BE2C (cell line): ENCODE results near the gene NR2C2AP.
"Not testable (repeated sequence)": the region's sequence is repeated elsewhere in the genome, so short reads cannot be mapped to it uniquely, and the experiment has no call there.

Experiments used
- DNase-seq: peaks from one replicate; pipeline ENCODE4 v3.0.0-alpha.2; 2020
- H3K27me3 ChIP-seq: fragments of 250-450 bp; sonication (Bioruptor Pico); 2 replicates; pipeline ENCODE4 v1.5.1; 2020; ENCODE audit warnings: mild to moderate bottlenecking
- H3K36me3 ChIP-seq: fragments of 250-450 bp; sonication (Bioruptor Pico); 2 replicates; pipeline ENCODE4 v1.5.1; 2020; ENCODE audit warnings: mild to moderate bottlenecking
- H3K4me1 ChIP-seq: fragments of 250-450 bp; sonication (Bioruptor Pico); 2 replicates; pipeline ENCODE4 v1.5.1; 2020
- H3K4me3 ChIP-seq: 2 replicates; pipeline ENCODE4 v1.5.1; 2011; ENCODE audit warnings: low read depth, low read length
- H3K9me3 ChIP-seq: fragments of 250-450 bp; sonication (Bioruptor Pico); 2 replicates; pipeline ENCODE4 v1.5.1; 2020
- TF ChIP-seq, protein P1 (sequence below): IDR thresholded peaks from 2 replicates; pipeline ENCODE4 v1.5.1; 2012; ENCODE audit warnings: mild to moderate bottlenecking, low read depth, low read length

NR2C2AP gene

DNA sequence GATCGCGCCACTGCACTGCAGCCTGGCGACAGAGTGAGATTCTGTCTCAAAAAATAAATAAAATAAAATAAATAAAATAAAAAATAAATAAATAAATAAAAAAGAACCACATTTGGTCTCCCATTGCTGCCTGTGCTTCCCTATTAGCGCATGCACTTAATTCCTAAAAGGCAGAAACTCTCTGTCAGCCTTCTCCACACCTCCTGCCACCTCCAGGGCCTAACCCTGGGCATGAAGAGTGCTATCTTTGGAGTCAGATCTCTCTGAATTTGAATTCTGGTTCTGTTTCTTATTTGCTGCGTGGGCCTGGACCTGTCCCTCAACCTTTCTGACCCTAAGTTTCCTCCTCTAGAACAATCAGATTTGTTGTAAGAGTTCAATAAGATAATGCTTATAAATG, 19.8 kb upstream of the NR2C2AP start:
- TF ChIP-seq, protein P1, sequence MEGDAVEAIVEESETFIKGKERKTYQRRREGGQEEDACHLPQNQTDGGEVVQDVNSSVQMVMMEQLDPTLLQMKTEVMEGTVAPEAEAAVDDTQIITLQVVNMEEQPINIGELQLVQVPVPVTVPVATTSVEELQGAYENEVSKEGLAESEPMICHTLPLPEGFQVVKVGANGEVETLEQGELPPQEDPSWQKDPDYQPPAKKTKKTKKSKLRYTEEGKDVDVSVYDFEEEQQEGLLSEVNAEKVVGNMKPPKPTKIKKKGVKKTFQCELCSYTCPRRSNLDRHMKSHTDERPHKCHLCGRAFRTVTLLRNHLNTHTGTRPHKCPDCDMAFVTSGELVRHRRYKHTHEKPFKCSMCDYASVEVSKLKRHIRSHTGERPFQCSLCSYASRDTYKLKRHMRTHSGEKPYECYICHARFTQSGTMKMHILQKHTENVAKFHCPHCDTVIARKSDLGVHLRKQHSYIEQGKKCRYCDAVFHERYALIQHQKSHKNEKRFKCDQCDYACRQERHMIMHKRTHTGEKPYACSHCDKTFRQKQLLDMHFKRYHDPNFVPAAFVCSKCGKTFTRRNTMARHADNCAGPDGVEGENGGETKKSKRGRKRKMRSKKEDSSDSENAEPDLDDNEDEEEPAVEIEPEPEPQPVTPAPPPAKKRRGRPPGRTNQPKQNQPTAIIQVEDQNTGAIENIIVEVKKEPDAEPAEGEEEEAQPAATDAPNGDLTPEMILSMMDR, result no peak
- no peak overlapping the region for H3K4me3 ChIP-seq
- H3K36me3 ChIP-seq, result no peaks in the 10 kb centered on the region
- H3K9me3 ChIP-seq, result no peaks in the 10 kb centered on the region
- H3K4me1 ChIP-seq, result no peaks in the 10 kb centered on the region
- no peak for DNase-seq
- H3K27me3 ChIP-seq, result no peaks in the 10 kb centered on the region

DNA sequence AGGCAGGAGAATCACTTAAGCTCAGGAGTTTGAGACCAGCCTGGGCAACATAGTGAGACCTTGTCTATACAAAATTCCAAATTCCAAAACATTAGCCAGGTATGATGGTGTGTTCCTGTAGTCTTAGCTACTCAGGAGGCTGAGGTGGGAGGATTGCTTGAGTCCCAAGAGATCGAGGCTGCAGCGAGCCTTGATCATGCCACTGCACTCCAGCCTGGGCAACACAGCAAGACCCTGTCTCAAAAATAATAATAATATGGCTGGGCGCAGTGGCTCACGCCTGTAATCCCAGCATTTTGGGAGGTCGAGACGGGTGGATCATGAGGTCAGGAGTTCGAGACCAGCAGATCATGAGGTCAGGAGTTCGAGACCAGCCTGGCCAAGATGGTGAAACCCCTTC, 17.8 kb upstream of the NR2C2AP start:
- DNase-seq, H3K9me3 ChIP-seq, H3K4me1 ChIP-seq, H3K27me3 ChIP-seq, H3K36me3 ChIP-seq, H3K4me3 ChIP-seq: not testable (repeated sequence)

DNA sequence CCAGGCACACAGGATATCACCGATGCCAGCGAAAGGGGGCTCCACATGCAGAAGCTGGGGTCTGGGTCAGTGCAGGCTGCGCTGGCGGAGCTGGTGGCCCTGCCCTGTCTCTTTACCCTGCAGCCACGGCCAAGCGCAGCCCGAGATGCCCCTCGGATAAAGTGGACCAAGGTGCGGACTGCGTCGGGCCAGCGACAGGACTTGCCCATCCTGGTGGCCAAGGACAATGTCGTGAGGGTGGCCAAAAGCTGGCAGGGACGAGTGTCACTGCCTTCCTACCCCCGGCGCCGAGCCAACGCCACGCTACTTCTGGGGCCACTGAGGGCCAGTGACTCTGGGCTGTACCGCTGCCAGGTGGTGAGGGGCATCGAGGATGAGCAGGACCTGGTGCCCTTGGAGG, 15.7 kb upstream of the NR2C2AP start:
- H3K36me3 ChIP-seq, result no peaks in the 10 kb centered on the region
- no peak overlapping the region for H3K4me3 ChIP-seq
- peaks cover 3% of the 10 kb centered on the region for H3K27me3 ChIP-seq
- TF ChIP-seq, protein P1, result no peak
- no peaks in the 10 kb centered on the region; the same call in 1 of the 2 replicates for H3K9me3 ChIP-seq
- no peak for DNase-seq
- no peaks in the 10 kb centered on the region for H3K4me1 ChIP-seq

DNA sequence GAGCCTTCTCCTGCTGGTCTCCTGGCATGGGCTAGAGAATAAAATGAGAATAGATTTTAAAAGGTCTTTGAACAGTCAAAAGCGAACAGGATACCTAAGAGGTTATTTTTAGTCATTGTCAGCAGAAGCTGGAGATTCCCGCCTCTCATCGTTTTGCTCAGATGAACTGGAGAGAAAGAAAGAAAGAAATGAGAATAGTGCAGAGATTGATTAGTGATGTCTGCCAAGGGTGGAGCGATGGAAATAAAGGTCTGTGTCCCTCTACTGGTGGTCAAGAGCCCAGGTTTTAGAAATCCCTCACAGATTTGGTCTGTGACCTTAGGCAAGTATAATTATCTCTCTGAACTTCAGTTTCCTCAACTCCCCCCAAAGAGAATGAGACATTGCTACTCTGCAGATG, 13.9 kb upstream of the NR2C2AP start:
- H3K4me3 ChIP-seq, result no peak overlapping the region
- DNase-seq, result no peak
- peaks cover 19% of the 10 kb centered on the region for H3K27me3 ChIP-seq

DNA sequence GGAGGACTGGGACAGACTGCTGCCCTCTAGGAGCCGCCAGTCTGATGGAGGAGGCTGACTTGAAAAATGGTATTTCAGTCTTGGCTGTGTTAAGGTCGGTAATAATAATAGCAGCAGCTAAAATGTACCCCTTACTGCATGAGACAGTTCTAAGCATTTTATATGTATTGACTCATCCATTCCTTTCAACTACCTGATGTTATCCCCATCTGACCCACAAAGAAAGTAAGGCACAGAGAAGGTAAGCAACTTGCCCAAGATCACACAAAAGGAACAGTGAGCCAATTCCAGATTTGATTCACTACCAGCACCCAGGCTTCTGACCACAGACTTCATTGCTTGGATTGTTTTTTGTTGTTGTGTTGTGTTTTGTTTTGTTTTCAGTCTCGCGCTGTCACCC, 12.6 kb upstream of the NR2C2AP start:
- Histone ChIP-seq H3K27me3 (peaks cover 29% of the 10 kb centered on the region), H3K9me3 (no peaks in the 10 kb centered on the region; the same call in 1 of the 2 replicates), H3K4me3 (no peak overlapping the region), H3K36me3 (no peaks in the 10 kb centered on the region), H3K4me1 (no peaks in the 10 kb centered on the region)
- no peak for DNase-seq
- TF ChIP-seq, protein P1, result no peak

More for the DNA sequence above, 13.9 kb upstream of the NR2C2AP start:
- Histone ChIP-seq H3K36me3 (no peaks in the 10 kb centered on the region), H3K4me1 (no peaks in the 10 kb centered on the region), H3K9me3 (no peaks in the 10 kb centered on the region; the same call in 1 of the 2 replicates)
- TF ChIP-seq, protein P1, result peak; percentile 34

DNA sequence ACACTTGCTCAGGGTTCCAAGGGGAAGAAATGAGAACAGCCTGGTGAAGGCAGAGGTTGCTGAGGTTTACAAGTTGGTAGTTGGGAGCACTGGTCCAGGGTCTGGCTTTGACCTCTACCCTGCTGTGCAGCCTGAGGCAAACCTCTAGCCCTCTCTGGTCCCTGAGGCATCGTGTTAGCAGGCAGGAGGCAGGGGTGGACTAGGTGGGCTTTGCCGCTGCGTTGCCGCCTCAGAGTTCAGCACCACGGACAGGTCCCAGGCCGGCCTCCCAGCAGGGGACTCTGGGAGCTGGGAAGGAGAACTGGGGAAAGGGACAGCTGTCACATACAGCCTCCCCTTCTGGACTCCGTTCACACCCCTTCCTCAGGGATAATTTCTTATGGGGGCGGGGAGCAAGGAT, 11.7 kb upstream of the NR2C2AP start:
- H3K9me3 ChIP-seq, result no peaks in the 10 kb centered on the region; the same call in 1 of the 2 replicates
- H3K27me3 ChIP-seq, result peaks cover 29% of the 10 kb centered on the region
- H3K4me1 ChIP-seq, result no peaks in the 10 kb centered on the region
- TF ChIP-seq, protein P1, result no peak
- H3K36me3 ChIP-seq, result no peaks in the 10 kb centered on the region
- DNase-seq, result no peak
- no peak overlapping the region for H3K4me3 ChIP-seq

DNA sequence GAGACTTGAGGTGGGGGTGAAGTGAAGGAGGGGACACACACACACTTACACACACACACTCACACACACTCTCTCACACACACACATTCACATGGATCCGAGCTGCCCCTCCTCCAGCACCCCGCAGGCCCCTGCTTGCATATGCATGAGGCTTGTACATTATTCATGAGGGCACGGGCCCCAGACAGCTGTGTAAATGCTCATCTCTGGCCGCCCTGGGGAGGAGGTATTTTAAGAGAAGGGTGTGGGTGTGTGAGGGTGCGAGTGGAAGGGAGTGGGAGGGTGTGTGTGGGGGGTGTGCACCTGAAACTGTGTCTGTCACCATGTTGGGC, 10.9 kb upstream of the NR2C2AP start:
- Histone ChIP-seq H3K9me3 (no peaks in the 10 kb centered on the region; the same call in 1 of the 2 replicates), H3K27me3 (peaks cover 29% of the 10 kb centered on the region), H3K4me1 (no peaks in the 10 kb centered on the region), H3K4me3 (no peak overlapping the region), H3K36me3 (no peaks in the 10 kb centered on the region)
- DNase-seq, result no peak
- TF ChIP-seq, protein P1, result no peak
